Karpas-422 (cell line): ENCODE results near the gene APBB3. TPM values are rescaled to one million over a fixed set of nuclear protein-coding genes. Genes with fewer than 3 reads are reported as not detected.

Experiments
- DNase-seq: peaks from one replicate; pipeline ENCODE4 v3.0.0-alpha.2; 2015
- H2AFZ ChIP-seq: fragments of 200-600 bp; sonication (generic); 2 replicates; pipeline ENCODE4 v1.6.1; 2014; ENCODE audit warnings: antibody characterized with exemption, low read length, mixed read lengths
- H3K27ac ChIP-seq: fragments of 200-600 bp; sonication (generic); 2 replicates; pipeline ENCODE4 v1.5.1; 2014; ENCODE audit warnings: mild to moderate bottlenecking, low read length, moderate library complexity
- H3K27me3 ChIP-seq: fragments of 200-600 bp; sonication (generic); 2 replicates; pipeline ENCODE4 v1.6.1; 2014; ENCODE audit warnings: low read length, mixed read lengths
- H3K36me3 ChIP-seq: fragments of 200-600 bp; sonication (generic); 2 replicates; pipeline ENCODE4 v1.6.1; 2014; ENCODE audit warnings: low read length, mixed read lengths; ENCODE audit not compliant: insufficient read depth
- H3K4me1 ChIP-seq: fragments of 200-600 bp; sonication (generic); 2 replicates; pipeline ENCODE4 v1.6.1; 2014; ENCODE audit warnings: mild to moderate bottlenecking, low read length, mixed read lengths
- H3K4me2 ChIP-seq: fragments of 200-600 bp; sonication (generic); 2 replicates; pipeline ENCODE4 v1.6.1; 2014; ENCODE audit warnings: low read length, low read depth, mild to moderate bottlenecking; ENCODE audit not compliant: poor library complexity, severe bottlenecking
- H3K4me3 ChIP-seq: fragments of 200-600 bp; sonication (generic); 2 replicates; pipeline ENCODE4 v1.5.1; 2014; ENCODE audit warnings: mild to moderate bottlenecking, antibody characterized with exemption, low read length, mixed read lengths
- H3K79me2 ChIP-seq: fragments of 200-600 bp; sonication (generic); 2 replicates; pipeline ENCODE4 v1.6.1; 2014; ENCODE audit warnings: mild to moderate bottlenecking, low read length, mixed read lengths
- H3K9ac ChIP-seq: fragments of 200-600 bp; sonication (generic); 2 replicates; pipeline ENCODE4 v1.6.0; 2014; ENCODE audit warnings: low read length
- H3K9me2 ChIP-seq: fragments of 200-600 bp; sonication (generic), shearing (Covaris generic); replicated peaks from 2 replicates; pipeline ENCODE4 v1.6.0; 2014; ENCODE audit warnings: mild to moderate bottlenecking, low read length, moderate library complexity; ENCODE audit not compliant: insufficient read depth
- H3K9me3 ChIP-seq: fragments of 300-700, 200-600 bp; sonication (generic); 2 replicates; pipeline ENCODE4 v1.6.1; 2014; ENCODE audit warnings: low read length, mixed read lengths
- H4K20me1 ChIP-seq: fragments of 200-600 bp; sonication (generic); 2 replicates; pipeline ENCODE4 v1.6.1; 2014; ENCODE audit warnings: mild to moderate bottlenecking, antibody characterized with exemption, low read length, low read depth; ENCODE audit not compliant: insufficient read depth
- small RNA-seq: library from RNA; depleted of rRNA; stranded (forward); fragments of <200 nt; gene quantifications from one replicate; pipeline ENCODE3, GENCODE V24; 2014
- total RNA-seq: library from RNA; depleted of rRNA; stranded (reverse); fragments of >200 nt; shearing (Covaris generic); gene quantifications from 2 replicates; pipeline ENCODE4 v1.2.3, GENCODE V29; 2014; ENCODE audit warnings: low replicate concordance; rRNA removed

APBB3 gene
- total RNA-seq, 1 experiment from 2014 or later, result 33.2 TPM

- no peaks in the 10 kb centered on the region for H3K9me3 ChIP-seq
- H3K4me2 ChIP-seq, result no peak overlapping the region
- no peaks in the 10 kb centered on the region for H4K20me1 ChIP-seq
- no peak for DNase-seq
- peaks cover 10% of the 10 kb centered on the region for H3K4me1 ChIP-seq
- no peaks in the 10 kb centered on the region for H3K9me2 ChIP-seq
- H2AFZ ChIP-seq, result no peak overlapping the region
- peaks cover 50% of the 10 kb centered on the region; the same call in 1 of the 2 replicates for H3K36me3 ChIP-seq
- H3K27me3 ChIP-seq, result no peaks in the 10 kb centered on the region
- H3K79me2 ChIP-seq, result peaks cover 1% of the 10 kb centered on the region; the same call in 1 of the 2 replicates
- H3K4me3 ChIP-seq, result no peak overlapping the region
- no peak overlapping the region for H3K9ac ChIP-seq
- H3K27ac ChIP-seq, result no peak overlapping the region
Observed at GRCh38 chr5:140542972-140543371, 21.4 kb downstream of the APBB3 start.

DNA sequence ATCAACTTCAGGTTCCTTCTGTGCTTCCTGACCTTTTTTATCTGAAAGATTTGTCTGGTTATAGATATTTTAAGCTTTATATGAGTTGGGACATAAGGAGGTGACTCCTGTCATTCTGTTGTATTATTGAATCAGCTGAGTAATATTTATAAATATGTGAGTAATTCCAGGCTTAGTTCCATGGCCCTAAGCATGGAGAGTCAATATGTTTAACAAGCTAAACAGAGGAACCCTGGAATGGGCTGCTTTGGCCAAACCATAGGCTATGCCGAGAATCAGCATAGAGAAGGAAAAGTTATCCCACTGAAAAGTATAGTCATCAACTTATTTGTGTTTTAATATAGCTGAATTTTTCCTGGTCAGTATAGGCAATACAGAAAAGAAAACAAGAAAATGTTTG lies 24.2 kb downstream of the APBB3 start:
- Histone ChIP-seq H3K9me3 (no peaks in the 10 kb centered on the region), H3K27ac (no peak overlapping the region), H3K79me2 (peaks cover 3% of the 10 kb centered on the region; the same call in 1 of the 2 replicates), H3K4me3 (no peak overlapping the region), H3K4me1 (no peaks in the 10 kb centered on the region), H3K9me2 (no peaks in the 10 kb centered on the region), H3K36me3 (peaks cover 61% of the 10 kb centered on the region; the same call in 1 of the 2 replicates), H3K4me2 (no peak overlapping the region), H3K9ac (no peak overlapping the region), H2AFZ (no peak overlapping the region), H4K20me1 (no peaks in the 10 kb centered on the region), H3K27me3 (no peaks in the 10 kb centered on the region)
- DNase-seq, result no peak

- Histone ChIP-seq H4K20me1 (no peaks in the 10 kb centered on the region), H3K9ac (no peak overlapping the region), H3K79me2 (peaks cover 8% of the 10 kb centered on the region; the same call in 1 of the 2 replicates), H3K4me3 (no peak overlapping the region), H3K27ac (no peak overlapping the region), H3K4me2 (no peak overlapping the region), H2AFZ (no peak overlapping the region), H3K27me3 (no peaks in the 10 kb centered on the region), H3K9me2 (no peaks in the 10 kb centered on the region), H3K4me1 (no peaks in the 10 kb centered on the region), H3K36me3 (peaks cover 44% of the 10 kb centered on the region; the same call in 1 of the 2 replicates), H3K9me3 (no peaks in the 10 kb centered on the region)
- DNase-seq, result no peak
Observed at GRCh38 chr5:140524003-140524402, 40.4 kb downstream of the APBB3 start.

DNA sequence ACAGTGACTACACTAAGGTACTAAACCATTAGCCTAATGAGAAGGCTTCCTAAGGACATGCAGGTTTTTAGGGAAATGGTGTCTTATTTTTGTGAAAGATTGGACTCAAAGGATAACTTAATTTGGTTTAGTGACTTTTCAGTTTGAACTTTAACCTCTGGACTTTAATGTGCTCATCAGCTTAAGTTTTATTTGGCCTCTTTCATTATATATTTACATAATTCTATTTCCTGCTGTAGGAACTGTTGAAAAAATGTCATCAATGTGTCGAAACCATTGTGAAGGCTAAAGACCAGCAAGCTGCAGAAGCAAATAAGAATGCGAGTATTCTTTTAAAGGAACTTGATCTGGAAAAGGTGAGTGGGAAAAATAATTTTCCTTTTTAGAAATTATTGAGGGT lies 51.3 kb downstream of the APBB3 start:
- Histone ChIP-seq H4K20me1 (no peaks in the 10 kb centered on the region), H3K9ac (no peak overlapping the region), H2AFZ (no peak overlapping the region), H3K27me3 (no peaks in the 10 kb centered on the region), H3K9me3 (no peaks in the 10 kb centered on the region), H3K4me1 (no peaks in the 10 kb centered on the region), H3K27ac (no peak overlapping the region), H3K9me2 (no peaks in the 10 kb centered on the region), H3K79me2 (peaks cover 3% of the 10 kb centered on the region; the same call in 1 of the 2 replicates), H3K4me2 (no peak overlapping the region), H3K36me3 (peaks cover 47% of the 10 kb centered on the region), H3K4me3 (no peak overlapping the region)
- no peak for DNase-seq

- H3K4me2 ChIP-seq, result no peak overlapping the region
- H3K27ac ChIP-seq, result no peak overlapping the region
- H2AFZ ChIP-seq, result no peak overlapping the region
- no peak for DNase-seq
- H3K36me3 ChIP-seq, result peaks cover 74% of the 10 kb centered on the region
- no peaks in the 10 kb centered on the region for H3K9me2 ChIP-seq
- H3K4me1 ChIP-seq, result no peaks in the 10 kb centered on the region
- no peaks in the 10 kb centered on the region for H3K27me3 ChIP-seq
- no peak overlapping the region for H3K4me3 ChIP-seq
- no peak overlapping the region for H3K9ac ChIP-seq
- peaks cover 3% of the 10 kb centered on the region; the same call in 1 of the 2 replicates for H3K79me2 ChIP-seq
- no peaks in the 10 kb centered on the region for H4K20me1 ChIP-seq
- H3K9me3 ChIP-seq, result no peaks in the 10 kb centered on the region
Observed at GRCh38 chr5:140509898-140510297, 54.5 kb downstream of the APBB3 start.

Small RNA genes within 50 kb of the gene (small RNA-seq; reads per million reads assigned to genes)
- gene RF00279 (0.36 reads per million), gene RF00443 (not detected)

Other genes with a start within 250 kb of the APBB3 start
- 1.3 and 1.8 TPM in 2 replicates for gene HBEGF, start 218.0 kb downstream of the APBB3 start, total RNA-seq
- gene SLC4A9, start 204.4 kb downstream of the APBB3 start, total RNA-seq, result not detected in 2 replicates
- gene ANKHD1, start 162.8 kb downstream of the APBB3 start, total RNA-seq, result 110 and 119 TPM in 2 replicates
- 7.3 and 12.2 TPM in 2 replicates for gene EIF4EBP3, start 16.9 kb downstream of the APBB3 start, total RNA-seq
- gene SRA1, start 7.1 kb downstream of the APBB3 start, total RNA-seq, result 27.1 and 45.7 TPM in 2 replicates
- gene SLC35A4, start 230 bp upstream of the APBB3 start, total RNA-seq, result 19.0 and 33.5 TPM in 2 replicates
- not detected in 2 replicates for gene CD14, start 68.6 kb upstream of the APBB3 start, total RNA-seq
- gene TMCO6, start 74.9 kb upstream of the APBB3 start, total RNA-seq, result 23.8 and 29.9 TPM in 2 replicates
- 126 and 131 TPM in 2 replicates for gene NDUFA2, start 83.0 kb upstream of the APBB3 start, total RNA-seq
- gene IK, start 83.2 kb upstream of the APBB3 start, total RNA-seq, result 101 and 106 TPM in 2 replicates
- gene WDR55, start 100.3 kb upstream of the APBB3 start, total RNA-seq, result 15.9 and 21.5 TPM in 2 replicates
- 0.71 and 2.0 TPM in 2 replicates for gene DND1, start 109.0 kb upstream of the APBB3 start, total RNA-seq
- gene HARS1, start 126.8 kb upstream of the APBB3 start, total RNA-seq, result 29.9 and 61.0 TPM in 2 replicates
- gene HARS2, start 126.9 kb upstream of the APBB3 start, total RNA-seq, result 18.1 and 18.3 TPM in 2 replicates
- 18.1 and 20.6 TPM in 2 replicates for gene ZMAT2, start 135.8 kb upstream of the APBB3 start, total RNA-seq
- not detected in 2 replicates for gene PCDHA1, start 221.5 kb upstream of the APBB3 start, total RNA-seq
- not detected in 2 replicates for gene PCDHA2, start 230.3 kb upstream of the APBB3 start, total RNA-seq
- not detected in 2 replicates for gene PCDHA3, start 236.5 kb upstream of the APBB3 start, total RNA-seq
- not detected in 2 replicates for gene PCDHA4, start 242.5 kb upstream of the APBB3 start, total RNA-seq